Measurements from ENCODE around the gene ASH1L.
"Not testable (repeated sequence)": the region's sequence is repeated elsewhere in the genome, so short reads cannot be mapped to it uniquely, and the experiment has no call there.

The ASH1L gene

GRCh38 chr1:155433128-155433830 lies 129.3 kb downstream of the ASH1L start:
- DNase-seq = not testable (repeated sequence)

DNA sequence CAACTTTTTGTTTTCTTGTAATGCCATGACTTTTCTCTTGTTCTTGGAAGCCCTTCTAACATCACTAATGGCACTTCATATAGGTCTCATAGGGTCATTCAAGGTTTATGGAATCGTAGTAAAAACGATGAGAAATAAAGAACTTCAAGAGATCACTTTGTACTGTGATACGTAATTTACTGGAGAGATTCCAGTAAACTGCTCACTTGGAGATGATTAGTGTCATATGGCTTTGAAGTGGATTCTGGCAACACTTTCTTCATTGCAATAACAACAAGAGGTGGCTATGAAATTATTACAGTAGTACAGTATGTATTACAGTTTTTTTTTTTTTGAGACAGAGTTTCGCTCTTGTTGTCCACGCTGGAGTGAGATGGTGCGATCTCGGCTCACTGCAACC lies 138.5 kb downstream of the ASH1L start:
- no peak for DNase-seq

DNA sequence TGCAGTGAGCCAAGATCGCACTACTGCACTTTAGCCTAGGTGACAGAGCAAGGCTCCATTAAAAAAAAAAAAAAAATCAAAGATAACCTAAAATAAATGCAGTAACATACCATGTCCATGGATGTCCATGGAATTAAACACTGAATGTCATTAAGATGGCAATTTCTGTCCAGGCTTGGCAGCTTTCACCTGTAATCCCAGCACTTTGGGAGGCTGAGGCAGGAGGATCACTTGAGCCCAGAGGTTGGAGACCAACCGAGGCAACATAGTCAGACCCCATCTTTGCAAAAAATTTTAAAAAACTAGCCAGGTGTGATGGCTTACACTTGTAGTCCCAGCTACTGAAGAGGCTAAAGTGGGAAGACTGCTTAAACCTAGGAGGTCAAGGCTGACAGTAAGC lies 141.8 kb downstream of the ASH1L start:
- DNase-seq = no peak

DNA sequence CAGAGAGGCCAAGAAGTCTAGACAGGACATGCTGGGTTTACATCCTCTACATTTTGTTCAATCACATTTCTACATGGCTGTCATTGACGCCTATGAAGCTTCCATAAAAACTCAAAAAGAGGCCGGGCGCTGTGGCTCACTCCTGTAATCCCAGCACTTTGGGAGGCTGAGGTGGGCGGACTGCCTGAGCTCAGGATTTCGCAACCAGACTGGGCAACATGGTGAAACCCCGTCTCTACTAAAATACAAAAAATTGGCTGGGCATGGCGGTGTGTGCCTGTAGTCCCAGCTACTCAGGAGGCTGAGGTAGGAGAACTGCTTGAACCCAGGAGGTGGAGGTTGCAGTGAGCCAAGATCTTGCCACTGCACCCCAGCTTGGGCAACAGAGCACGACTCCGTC lies 150.8 kb downstream of the ASH1L start:
- not testable (repeated sequence) for DNase-seq

- DNase-seq = no peak
Observed at GRCh38 chr1:155410931-155411330, 151.7 kb downstream of the ASH1L start.

GRCh38 chr1:155396874-155397476 lies 165.6 kb downstream of the ASH1L start:
- DNase-seq = no peak

DNA sequence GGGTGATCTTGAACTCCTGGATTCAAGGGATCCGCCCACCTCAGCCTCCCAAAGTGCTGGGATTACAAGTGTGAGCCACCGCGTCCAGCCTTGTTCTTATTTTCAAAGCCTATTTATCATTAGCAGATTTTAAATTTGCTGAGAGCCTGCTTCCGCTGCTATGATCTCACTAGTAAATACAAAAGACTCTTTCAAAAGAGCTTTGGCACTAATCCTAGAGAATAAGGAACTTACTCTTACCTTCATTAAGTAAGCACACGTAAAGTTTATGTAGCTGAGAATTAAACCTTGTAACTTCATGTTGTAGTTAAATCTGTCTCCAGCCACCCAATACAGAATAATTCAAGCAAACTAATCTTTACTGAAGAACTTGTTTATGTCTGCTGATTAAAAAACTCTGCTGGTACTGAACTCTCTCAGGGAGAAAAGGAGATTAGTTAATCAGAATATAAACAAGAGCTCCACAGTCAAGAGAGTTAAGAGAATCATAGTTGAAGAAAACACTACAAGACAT lies 169.6 kb downstream of the ASH1L start:
- DNase-seq = no peak

- no peak for DNase-seq
Observed at GRCh38 chr1:155389826-155390225, 172.8 kb downstream of the ASH1L start.

- DNase-seq = not testable (repeated sequence)
Observed at GRCh38 chr1:155385836-155386235, 176.8 kb downstream of the ASH1L start.

GRCh38 chr1:155383406-155383805 lies 179.2 kb downstream of the ASH1L start:
- DNase-seq = no peak

GRCh38 chr1:155379631-155380090 lies 182.9 kb downstream of the ASH1L start:
- no peak for DNase-seq

DNA sequence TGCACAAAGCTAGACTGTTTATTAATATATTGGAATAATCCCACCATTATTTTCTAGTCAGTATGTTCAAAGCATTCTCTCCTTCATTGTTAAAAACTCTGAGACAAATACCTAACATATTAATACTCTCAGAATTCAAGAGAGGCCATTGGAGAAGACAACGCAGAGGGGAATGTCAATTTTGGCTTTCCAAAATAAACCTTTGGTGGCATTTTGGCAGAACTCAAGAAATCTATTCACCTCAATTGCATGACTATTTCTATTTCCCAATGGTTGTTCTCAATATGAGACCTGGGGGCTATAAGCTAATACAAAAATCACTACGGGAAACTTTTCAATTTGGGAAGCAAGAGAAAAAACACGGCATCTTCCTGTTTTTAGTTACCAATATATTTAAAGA lies 183.4 kb downstream of the ASH1L start:
- DNase-seq = no peak

DNA sequence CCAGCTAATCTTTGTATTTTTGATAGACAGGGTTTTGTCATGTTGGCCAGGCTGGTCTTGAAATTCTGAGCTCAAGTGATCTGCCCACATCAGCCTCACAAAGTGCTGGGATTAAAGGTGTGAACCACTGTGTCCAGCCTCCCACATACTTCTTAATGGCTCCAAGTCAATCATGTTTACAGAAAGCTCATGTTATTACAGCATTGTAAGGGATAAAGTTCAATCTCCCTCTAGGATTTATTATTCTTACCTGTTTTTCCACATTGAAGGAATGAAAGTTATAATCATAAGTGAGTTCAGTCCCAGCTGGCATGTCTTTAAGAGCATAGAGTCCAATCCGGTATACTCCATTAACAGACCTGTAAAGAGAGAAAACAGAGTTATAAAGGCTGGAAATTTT lies 202.6 kb downstream of the ASH1L start:
- DNase-seq = no peak

- DNase-seq = no peak
Observed at GRCh38 chr1:155352631-155353030, 210.0 kb downstream of the ASH1L start.

DNA sequence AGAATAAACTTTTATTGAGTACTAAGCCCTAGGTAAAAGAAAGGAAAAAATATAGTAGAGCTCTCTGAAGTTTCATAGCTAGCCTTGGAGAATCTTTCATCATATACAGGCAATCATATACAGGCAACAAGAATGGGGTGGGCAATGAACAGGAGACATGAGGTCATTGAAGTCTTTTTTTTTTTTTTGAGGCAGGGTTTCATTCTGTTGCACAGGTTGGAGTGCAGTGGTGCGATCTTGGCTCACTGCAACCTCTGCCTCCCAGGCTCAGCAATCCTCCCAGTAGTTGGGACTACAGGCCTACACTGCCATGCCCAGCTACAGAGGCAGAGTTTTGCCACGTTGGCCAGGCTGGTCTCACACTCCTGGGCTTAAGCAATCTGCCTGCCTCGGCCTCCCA lies 219.8 kb downstream of the ASH1L start:
- no peak for DNase-seq

- no peak for DNase-seq
Observed at GRCh38 chr1:155339515-155340097, 223.0 kb downstream of the ASH1L start.

GRCh38 chr1:155334962-155335361 lies 227.6 kb downstream of the ASH1L start:
- DNase-seq = no peak

DNA sequence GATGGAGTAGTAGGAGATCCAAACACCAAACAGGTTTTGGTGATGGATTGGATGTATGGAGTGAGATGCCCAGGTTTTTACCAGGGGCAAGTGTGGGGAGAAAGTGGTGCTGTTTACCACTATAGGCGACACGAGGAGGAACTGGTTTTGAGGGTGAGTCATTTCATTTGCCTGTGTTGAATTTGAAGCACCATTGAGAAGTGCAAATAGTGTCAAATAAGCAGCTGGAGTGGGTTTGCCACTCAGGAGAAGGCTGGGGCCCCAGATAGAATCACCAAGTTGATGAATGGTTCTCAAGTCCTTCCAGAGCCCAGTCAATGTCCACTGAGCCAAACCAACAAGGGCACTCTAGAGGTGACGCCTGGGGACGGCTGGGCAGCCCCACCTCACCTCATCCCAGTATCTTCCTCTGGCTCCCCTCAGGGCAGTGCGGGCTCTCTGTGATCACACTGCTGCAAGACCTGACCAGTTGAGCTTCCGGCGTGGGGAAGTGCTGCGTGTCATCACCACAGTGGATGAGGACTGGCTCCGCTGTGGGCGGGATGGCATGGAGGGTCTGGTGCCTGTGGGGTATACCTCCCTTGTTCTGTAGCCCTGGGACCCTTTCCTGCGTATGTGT lies 232.5 kb downstream of the ASH1L start:
- peak; percentile 50 for DNase-seq

DNA sequence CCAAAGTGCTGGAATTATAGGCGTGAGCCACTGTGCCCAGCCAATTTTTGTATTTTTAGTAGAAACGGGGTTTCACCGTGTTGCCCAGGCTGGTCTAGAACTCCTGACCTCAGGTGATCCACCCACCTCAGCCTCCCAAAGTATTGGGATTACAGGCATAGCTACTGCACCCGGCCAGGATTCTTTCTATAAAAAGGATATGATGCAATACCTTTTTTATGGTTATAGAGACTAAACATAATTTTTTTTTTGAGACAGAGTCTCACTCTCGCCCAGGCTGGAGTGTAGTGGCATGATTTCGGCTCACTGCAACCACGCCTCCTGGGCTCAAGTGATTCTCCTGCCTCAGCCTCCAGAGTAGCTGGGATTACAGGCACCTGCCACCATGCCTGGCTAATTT lies 233.7 kb downstream of the ASH1L start:
- not testable (repeated sequence) for DNase-seq

- no peak for DNase-seq
Observed at GRCh38 chr1:155327981-155328380, 234.6 kb downstream of the ASH1L start.

DNA sequence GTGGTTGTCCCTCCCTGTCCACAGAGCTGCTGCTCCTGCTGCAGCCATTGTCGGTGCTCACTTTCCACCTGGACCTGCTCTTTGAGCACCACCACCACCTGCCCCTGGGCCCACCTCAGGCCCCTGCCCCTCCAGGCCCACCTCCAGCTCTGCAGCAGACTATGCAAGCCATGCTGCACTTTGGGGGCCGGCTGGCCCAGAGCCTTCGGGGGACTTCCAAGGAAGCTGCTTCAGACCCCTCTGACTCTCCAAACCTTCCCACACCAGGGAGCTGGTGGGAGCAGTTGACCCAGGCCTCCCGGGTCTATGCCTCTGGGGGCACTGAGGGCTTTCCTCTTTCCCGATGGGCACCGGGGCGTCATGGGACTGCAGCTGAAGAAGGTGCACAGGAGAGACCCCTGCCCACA lies 236.0 kb downstream of the ASH1L start:
- DNase-seq = no peak

- DNase-seq = no peak
Observed at GRCh38 chr1:155326020-155326526, 236.5 kb downstream of the ASH1L start.

GRCh38 chr1:155325603-155325893 lies 237.1 kb downstream of the ASH1L start:
- DNase-seq = no peak
